BJ (cell line): ENCODE measurements around the gene PCDH8. TPM values are rescaled to one million over a fixed set of nuclear protein-coding genes. Genes with fewer than 3 reads are reported as not detected.

Experiments used
- CTCF ChIA-PET: fragments of 350-600 bp; formaldehyde crosslinking; extraction: SDS; loops from one replicate; lab custom pipeline; 2021; ENCODE audit warnings: antibody characterized with exemption, inconsistent platforms; lab: Yijun Ruan, JAX
- POLR2A ChIA-PET: fragments of 300-600 bp; sonication (Branson Sonifier 250); formaldehyde crosslinking; extraction: SDS; loops from one replicate; lab custom pipeline; 2021; ENCODE audit warnings: antibody characterized with exemption; lab: Charles Lee
- DNase-seq: peaks from one replicate; pipeline ENCODE4 v3.0.0-alpha.2; 2011; ENCODE audit warnings: low read depth
- H3K27me3 ChIP-seq: 2 replicates; pipeline ENCODE4 v1.6.0; 2011; ENCODE audit warnings: low read length; ENCODE audit not compliant: control insufficient read depth, insufficient read depth
- H3K36me3 ChIP-seq: 2 replicates; pipeline ENCODE4 v1.5.1; 2011; ENCODE audit warnings: low read length; ENCODE audit not compliant: control insufficient read depth, insufficient read depth
- H3K4me3 ChIP-seq: 2 replicates; pipeline ENCODE4 v1.5.1; 2011; ENCODE audit warnings: low read depth, mild to moderate bottlenecking, control low read depth, low read length
- CTCF ChIP-seq: IDR thresholded peaks from 2 replicates; pipeline ENCODE4 v1.5.1; 2011; ENCODE audit warnings: low read depth, mild to moderate bottlenecking, control low read depth, inconsistent platforms, low read length, moderate library complexity; ENCODE audit not compliant: insufficient read depth
- polyA plus RNA-seq: library from polyadenylated mRNA; depleted of rRNA; stranded (reverse); fragments of >200 nt; gene quantifications from 2 replicates; pipeline ENCODE4 v1.2.3, GENCODE V29; 2011; rRNA removed
- small RNA-seq: library from RNA; depleted of rRNA; stranded (forward); fragments of <200 nt; gene quantifications from one replicate; pipeline ENCODE3, GENCODE V24; 2012; ENCODE audit warnings: low replicate concordance, low read depth; ENCODE audit not compliant: insufficient read length

PCDH8 gene
- polyA plus RNA-seq, 1 experiment = 1.8 TPM

- H3K27me3 ChIP-seq = no peaks in the 10 kb centered on the region
- H3K4me3 ChIP-seq = no peak overlapping the region
- no peaks in the 10 kb centered on the region for H3K36me3 ChIP-seq
- ChIA-PET POLR2A (no interaction called here), CTCF (no interaction called here)
- no peak for DNase-seq
- TF ChIP-seq CTCF = no peak
These were observed 53.9 kb downstream of the PCDH8 start for GRCh38 chr13:52794589-52794988.

GRCh38 chr13:52793515-52794061 is 54.9 kb downstream of the PCDH8 start:
- Histone ChIP-seq H3K27me3 (no peaks in the 10 kb centered on the region), H3K4me3 (no peak overlapping the region), H3K36me3 (no peaks in the 10 kb centered on the region)
- no peak for DNase-seq
- POLR2A ChIA-PET = no interaction called here
- CTCF ChIA-PET = interaction anchor here (0.6 kb wide), 1 partner anchor 1756 kb away, joined by 3 read pairs; no protein-coding TSS in a partner anchor
- no peak for TF ChIP-seq CTCF

Small RNA genes within 50 kb of the gene (small RNA-seq; reads per million reads assigned to genes)
- gene MIR759 = not detected

Other genes starting within 250 kb of the PCDH8 start
- gene HNRNPA1L2, start 206.2 kb downstream of the PCDH8 start, polyA plus RNA-seq = 5.0 and 6.9 TPM in 2 replicates
- 28.5 and 49.6 TPM in 2 replicates for gene SUGT1, start 195.8 kb downstream of the PCDH8 start, polyA plus RNA-seq
- not detected in 2 replicates for gene CNMD, start 108.8 kb downstream of the PCDH8 start, polyA plus RNA-seq
- 4.5 and 8.5 TPM in 2 replicates for gene OLFM4, start 180.2 kb upstream of the PCDH8 start, polyA plus RNA-seq